NCI-H446 treated with DMSO at 0.1 percent for 48 hours (cell line): ENCODE data around the gene STK17A.
"Not testable (repeated sequence)": the region's sequence is repeated elsewhere in the genome, so short reads cannot be mapped to it uniquely, and the experiment has no call there.

Source experiments
- DNase-seq: peaks from one replicate; lab custom pipeline; 2025; lab: John Stamatoyannopoulos, UW

STK17A gene

DNA sequence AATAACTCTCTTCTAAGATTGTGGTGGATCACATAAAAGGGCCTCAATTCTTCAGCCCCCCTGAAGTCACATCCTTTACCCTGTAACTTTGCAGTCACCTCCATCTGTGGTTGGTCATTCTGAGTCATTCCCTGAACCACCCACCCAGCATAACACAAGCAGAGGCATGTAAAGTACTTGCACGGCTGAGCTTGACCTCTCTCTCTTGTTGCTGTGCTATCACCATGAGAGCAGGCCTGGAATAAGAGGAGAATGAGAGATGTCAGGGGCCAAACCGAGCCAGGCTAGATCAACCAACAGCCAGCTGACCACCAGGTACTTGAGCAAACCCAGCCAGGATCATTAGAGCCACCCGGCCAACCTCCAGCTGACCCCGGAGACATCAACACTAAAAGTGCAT lies 13.5 kb upstream of the STK17A start:
- DNase-seq: no peak

GRCh38 chr7:43570688-43571365 lies 12.1 kb upstream of the STK17A start:
- DNase-seq: no peak

GRCh38 chr7:43572516-43573049 lies 10.3 kb upstream of the STK17A start:
- DNase-seq: no peak

DNA sequence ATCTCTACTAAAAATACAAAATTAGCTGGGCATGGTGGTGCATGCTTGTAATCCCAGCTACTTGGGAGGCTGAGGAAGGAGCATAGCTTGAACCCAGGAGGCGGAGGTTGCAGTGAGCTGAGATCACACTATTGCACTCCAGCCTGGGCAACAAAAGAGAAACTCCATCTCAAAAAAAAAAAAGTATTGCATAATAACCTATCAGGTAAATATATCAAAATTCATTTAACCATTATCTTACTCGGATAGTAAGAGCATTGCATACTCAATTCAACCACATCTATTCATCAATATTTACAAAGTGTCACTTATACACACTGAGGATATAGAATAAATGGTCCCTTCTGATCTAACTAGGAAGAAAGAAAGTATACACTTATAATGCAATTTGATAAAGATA lies 9.1 kb upstream of the STK17A start:
- not testable (repeated sequence) for DNase-seq

GRCh38 chr7:43575506-43575905 lies 7.4 kb upstream of the STK17A start:
- no peak for DNase-seq

DNA sequence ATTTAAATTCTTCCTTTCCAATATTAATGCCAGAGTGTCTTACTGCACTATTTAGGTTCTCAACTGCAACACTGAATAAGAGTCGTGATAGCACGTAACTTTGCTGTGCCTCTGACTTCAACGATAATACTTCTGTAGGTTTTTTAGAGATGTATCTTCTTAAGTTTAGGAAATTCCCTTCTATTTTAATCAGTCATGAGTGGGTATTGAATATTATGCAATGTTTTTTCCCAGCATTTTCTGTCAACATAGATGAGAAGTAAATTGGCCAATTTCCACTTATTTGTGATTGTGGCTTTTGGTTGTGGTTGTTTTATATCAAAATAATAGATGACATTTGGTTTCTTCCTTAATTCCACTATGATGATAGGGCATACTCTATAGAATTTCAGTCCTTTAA lies 6.7 kb upstream of the STK17A start:
- DNase-seq: no peak

DNA sequence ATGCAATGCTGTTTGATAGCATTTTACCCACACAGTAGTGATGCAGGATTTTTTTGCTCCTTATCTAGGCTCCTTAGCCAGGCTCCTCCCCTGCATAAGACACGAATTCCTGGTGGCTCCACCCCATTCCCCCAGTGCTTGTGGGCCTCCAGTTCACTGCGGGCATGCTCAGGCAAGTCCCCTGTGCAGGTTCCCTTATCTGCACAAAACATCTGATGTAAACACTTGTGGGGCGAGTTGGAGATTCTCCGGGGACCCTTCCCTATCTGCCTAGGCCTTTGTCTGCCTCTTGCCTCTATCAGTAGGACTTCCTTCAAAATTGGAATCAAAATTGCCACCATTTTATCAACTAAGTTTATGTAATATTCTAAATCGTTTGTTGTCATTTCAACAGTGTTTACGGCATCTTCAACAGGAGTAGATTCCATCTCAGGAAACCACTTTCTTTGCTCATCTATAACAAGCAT lies 5.4 kb upstream of the STK17A start:
- no peak for DNase-seq

DNA sequence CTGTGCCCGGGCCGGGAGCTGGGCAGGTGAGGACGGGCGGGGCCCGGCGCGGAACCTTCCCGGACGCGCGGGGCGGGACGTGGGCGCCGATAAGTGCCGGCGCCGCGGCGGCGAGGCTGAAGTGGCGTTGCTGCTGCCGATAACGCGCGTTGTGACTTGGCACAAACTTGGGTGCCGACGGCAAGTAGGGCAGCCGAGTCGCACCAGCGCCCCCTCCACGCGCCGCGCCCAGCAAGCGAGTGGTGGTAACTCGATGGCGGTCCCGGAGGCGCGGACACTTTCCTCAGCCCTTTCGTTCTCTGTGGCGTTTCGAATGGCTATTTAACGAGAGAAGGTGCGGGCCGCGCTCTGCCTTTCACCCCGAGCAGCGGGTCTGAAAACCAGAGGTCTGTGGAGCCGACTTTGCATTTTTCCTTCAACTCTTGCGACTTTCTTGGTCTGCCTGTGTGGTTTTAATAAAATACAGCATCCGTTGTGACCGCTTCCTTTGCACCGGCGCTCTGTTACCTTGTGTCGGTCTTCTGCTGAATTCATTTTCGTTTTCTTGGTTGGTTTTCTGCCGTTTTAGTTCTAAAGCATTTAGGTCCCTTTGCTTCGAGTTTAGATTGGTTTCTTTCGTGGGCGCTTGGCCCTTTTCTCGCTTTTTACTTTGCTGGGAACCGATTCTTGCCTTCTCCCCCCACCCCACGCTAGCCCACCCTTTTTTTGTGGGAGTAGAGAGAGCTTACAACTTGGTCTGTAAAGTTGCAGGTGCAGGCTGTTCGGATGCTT lies 701 bp downstream of the STK17A start:
- no peak for DNase-seq

DNA sequence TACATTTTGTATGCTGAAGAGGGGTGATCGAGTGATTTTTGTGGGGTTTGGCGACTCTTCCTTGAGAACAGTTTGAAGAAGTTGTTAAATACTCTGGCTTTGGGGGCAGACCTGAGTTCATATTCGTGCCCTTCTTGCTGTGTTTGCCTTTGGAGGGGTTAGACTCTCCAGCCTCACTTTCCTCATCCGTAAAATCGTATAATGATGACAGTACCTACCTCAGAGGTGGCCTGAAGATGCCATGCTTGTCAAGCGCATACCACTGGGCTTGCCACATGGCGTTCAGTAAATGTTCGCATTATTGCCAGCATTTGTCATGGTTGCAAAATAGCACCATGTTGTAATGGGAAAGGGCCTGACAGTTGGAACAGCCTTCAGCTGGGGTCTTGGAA lies 1.3 kb downstream of the STK17A start:
- DNase-seq: peak; percentile 62

- not testable (repeated sequence) for DNase-seq
Measured at GRCh38 chr7:43584733-43585132, 1.8 kb downstream of the STK17A start.

- DNase-seq: peak; percentile 43
Measured at GRCh38 chr7:43585562-43585961, 2.7 kb downstream of the STK17A start.

GRCh38 chr7:43586251-43586900 lies 3.5 kb downstream of the STK17A start:
- DNase-seq: no peak

GRCh38 chr7:43588477-43589132 lies 5.7 kb downstream of the STK17A start:
- DNase-seq: no peak

- no peak for DNase-seq
Measured at GRCh38 chr7:43589133-43589478, 6.2 kb downstream of the STK17A start.

GRCh38 chr7:43589728-43590127 lies 6.8 kb downstream of the STK17A start:
- no peak for DNase-seq

DNA sequence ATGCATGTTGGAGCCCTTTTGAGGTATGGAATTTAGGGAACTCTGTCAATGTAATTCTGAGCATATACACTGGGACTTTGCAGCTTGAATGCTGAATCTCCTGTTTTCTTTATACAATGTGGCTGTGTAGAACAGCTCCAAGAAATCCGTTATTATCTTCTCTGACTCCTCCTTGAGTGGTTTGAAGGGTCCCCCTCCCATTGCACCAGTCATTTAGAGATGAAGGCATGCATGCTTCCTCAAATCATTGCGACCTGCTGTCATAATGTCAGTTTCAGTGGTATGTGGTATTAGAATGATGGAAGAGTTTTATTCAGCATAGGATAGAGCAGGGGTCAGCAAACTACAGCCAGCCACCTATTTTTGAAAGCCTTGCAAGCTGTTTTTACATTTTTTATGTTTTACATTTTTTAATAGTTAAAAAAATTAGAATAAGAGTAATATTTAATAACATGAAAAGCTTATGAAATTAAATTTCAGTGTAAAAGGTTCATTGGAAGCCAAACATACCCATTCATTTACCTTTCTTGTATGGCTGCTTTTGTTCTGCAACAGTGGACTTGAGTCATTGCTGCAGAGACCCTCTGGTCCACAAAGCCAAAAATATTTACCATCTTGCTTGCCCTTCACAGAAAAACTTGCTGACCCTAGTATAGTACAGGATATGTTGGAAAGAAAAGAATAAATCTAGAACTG lies 8.1 kb downstream of the STK17A start:
- no peak for DNase-seq

- no peak for DNase-seq
Measured at GRCh38 chr7:43591558-43592180, 8.8 kb downstream of the STK17A start.

- DNase-seq: no peak
Measured at GRCh38 chr7:43592326-43592725, 9.4 kb downstream of the STK17A start.

DNA sequence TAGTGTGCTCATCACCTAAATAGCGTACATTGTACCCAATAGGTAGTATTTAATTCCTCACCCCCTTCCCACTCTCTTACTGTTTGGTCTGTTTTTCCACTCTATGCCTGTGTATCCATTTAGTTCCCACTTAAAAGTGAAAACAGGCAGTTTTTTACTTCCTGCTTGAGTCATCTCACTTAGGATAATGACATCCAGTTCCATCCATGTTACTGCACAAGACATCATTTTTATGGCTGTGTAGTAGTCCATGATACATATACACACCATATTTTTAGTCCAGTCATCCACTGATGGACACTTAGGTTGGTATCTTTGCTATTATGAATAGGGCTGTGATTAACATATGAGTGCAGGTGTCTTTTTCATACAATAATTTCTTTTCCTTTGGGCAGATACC lies 10.1 kb downstream of the STK17A start:
- DNase-seq: no peak

DNA sequence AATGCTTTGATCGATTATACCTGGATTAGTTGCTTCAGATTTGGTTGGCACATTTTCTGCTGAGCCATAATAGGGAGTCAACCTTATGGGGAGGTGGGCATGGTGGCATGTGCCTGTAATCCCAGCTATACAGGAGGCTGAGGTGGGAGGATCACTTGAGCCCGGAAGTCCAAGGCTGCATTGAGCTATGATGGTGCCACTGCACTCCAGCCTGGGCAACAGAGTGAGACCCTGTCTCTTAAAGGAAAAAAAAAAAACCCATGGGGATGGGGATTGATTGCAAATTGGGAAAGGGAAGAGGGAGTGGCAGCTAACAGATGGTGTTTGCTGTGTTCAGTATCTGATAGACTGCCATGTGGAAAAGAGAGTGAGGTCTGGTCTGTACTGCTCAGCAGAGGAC lies 11.1 kb downstream of the STK17A start:
- DNase-seq: peak; percentile 68

DNA sequence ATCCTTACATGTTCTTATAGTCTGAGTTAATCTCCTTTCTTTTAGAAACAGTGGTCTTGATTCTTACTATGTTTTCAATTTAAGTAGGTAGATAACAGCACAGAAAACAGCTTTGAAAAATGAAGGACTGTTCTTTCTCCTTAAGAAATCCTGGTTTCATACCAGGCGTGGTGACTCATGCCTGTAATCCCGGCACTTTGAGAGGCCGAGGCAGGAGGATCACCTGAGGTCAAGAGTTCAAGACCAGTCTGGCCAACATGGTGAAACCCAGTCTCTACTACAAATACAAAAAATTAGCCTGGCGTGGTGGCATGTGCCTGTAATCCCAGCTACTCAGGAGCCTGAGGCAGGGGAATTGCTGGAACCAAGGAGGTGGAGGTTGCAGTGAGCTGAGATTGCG lies 13.5 kb downstream of the STK17A start:
- DNase-seq: not testable (repeated sequence)
